Activated naive CD8-positive, alpha-beta T cell treated with anti-CD3 and anti-CD28 coated beads, Interleukin-2, amount 10 ng/mL, durations not matched to agents 7 days and 5 days (primary cell): ENCODE measurements around the gene DPT. TPM values are rescaled to one million over a fixed set of nuclear protein-coding genes. Genes with fewer than 3 reads are reported as not detected.

Experiments used
- ATAC-seq: fragments of 150-1000 bp; cut with Tn5 transposase; one replicate; pipeline ENCODE4 v1.10.0; 2021; ENCODE audit warnings: low read depth, moderate library complexity
- POLR2A ChIA-PET: fragments of 350-600 bp; sonication (Branson Sonifier 250); formaldehyde crosslinking; loops from one replicate; lab custom pipeline; 2021; ENCODE audit warnings: antibody characterized with exemption; lab: Charles Lee
- DNase-seq: peaks from one replicate; pipeline ENCODE4 v3.0.0; 2021
- H3K27ac Mint-ChIP-seq: one replicate; pipeline ENCODE4 v1.8.0; 2022; ENCODE audit warnings: mild to moderate bottlenecking, mixed read lengths
- H3K27me3 Mint-ChIP-seq: one replicate; pipeline ENCODE4 v1.8.0; 2022; ENCODE audit warnings: mild to moderate bottlenecking, moderate library complexity, mixed read lengths
- H3K36me3 Mint-ChIP-seq: one replicate; pipeline ENCODE4 v1.8.0; 2021; ENCODE audit warnings: mild to moderate bottlenecking, mixed read lengths
- H3K4me1 Mint-ChIP-seq: one replicate; pipeline ENCODE4 v1.8.0; 2021; ENCODE audit warnings: mixed read lengths
- H3K4me3 Mint-ChIP-seq: one replicate; pipeline ENCODE4 v1.8.0; 2022; ENCODE audit warnings: mild to moderate bottlenecking, moderate library complexity, mixed read lengths
- H3K9me3 Mint-ChIP-seq: one replicate; pipeline ENCODE4 v1.8.0; 2021; ENCODE audit warnings: mixed read lengths
- total RNA-seq, 2 experiments: library from RNA; stranded (reverse); gene quantifications; one replicate each; pipeline ENCODE4 v1.2.3, GENCODE V29; 2021

Gene DPT
- total RNA-seq, 2 experiments from 2014 or later, result not detected

DNA sequence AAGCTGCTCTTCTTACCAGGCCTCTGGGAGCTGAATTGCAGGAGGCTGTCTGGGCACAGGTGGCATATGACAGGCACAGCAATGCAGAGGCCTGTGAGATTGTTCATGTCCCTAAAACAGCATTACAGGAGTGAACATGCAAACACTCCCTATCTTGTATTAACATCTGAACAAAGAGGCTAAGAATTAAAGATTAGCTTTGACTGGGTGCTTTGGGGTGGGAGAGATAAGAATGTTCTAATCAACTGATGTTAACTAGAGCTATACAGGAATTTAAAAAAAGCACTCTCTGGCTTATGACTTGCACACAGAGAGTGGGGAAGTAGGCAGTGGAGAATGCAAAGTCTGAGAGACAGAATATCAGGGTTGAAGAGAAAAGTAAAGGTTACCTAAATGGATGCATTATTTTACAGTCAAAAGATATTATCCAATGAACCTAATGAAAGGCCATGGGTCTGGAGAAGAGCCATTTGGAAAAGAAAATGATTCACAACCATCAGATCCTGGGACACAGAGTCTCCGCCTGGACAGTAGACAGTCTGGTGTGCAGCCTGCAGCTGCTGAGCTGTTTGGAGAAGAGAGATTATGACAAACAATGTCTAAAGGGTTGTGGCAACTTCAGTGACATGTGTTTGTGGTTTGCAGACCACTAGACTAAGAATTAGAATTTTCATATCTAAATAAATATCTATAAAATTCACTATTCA is 20.2 kb downstream of the DPT start:
- Mint-ChIP-seq H3K9me3 (peaks cover 4% of the 10 kb centered on the region), H3K4me1 (peaks cover 1% of the 10 kb centered on the region), H3K4me3 (no peak overlapping the region), H3K27me3 (peaks cover 7% of the 10 kb centered on the region), H3K27ac (no peak overlapping the region), H3K36me3 (no peaks in the 10 kb centered on the region)
- no peak for DNase-seq
- POLR2A ChIA-PET, result no interaction called here
- ATAC-seq, result no peak

DNA sequence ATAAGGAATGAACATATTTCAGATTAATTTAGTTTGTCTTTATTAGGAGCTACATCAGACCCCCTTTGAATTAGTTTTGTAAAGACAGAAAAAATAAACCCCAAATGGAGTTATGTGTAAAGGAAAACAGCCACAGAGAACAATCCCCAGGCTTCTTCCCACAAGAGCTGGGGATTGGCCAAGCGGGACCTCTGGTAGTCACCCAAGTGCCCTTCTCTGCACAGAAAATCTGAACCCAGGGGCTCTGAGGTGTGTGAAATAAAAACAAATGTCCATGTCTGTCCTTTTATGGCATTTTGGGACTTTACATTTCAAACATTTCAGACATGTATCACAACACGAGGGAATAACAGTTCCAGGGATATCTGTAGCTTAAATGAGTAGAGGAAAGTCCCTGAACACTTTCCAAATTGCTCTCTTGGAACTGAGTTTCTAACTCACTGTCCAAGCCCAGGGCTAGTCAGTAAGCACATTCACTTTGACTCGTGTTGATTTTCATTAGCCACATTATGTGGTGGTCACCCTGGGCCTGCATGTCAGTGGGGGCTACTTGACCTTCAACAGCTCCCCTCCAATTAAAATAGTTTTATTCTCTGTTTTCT is 22.5 kb downstream of the DPT start:
- Mint-ChIP-seq H3K9me3 (peaks cover 4% of the 10 kb centered on the region), H3K4me1 (peaks cover 1% of the 10 kb centered on the region), H3K4me3 (no peak overlapping the region), H3K27ac (no peak overlapping the region), H3K36me3 (no peaks in the 10 kb centered on the region), H3K27me3 (peaks cover 13% of the 10 kb centered on the region)
- ATAC-seq (no peak), DNase-seq (no peak)
- POLR2A ChIA-PET, result no interaction called here

DNA sequence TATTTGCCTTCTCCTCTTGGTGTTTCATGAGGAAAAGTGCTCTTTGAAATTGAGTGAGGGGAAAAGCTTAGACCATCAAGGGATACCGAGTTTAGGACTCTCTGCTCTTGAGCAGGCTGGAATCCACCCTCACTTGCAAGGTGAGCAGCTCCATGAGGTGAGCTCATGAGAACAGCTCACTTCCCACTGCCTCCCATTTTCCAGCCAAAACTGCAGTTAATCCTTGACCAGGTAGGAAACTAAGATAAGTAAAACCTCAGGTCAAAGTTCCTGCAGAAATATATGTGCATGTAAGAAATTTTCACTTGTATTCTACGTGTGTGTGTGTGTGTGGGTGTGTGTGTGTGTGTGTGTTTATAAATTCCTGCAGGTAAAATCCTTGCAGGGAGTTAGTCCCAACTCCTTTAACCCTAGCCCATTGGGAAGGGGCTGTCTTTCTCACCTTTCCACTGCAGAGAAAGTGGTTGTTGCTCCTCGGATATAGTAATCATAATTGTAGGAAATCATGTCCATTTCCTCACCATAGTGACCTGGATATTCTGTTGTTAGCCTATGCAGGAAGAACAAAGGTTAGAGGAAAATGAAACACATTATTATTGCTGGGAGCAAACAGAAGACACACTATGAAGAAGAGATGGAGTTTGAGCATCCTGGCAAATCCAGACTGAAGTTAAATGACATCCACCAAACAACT is 28.3 kb downstream of the DPT start:
- no peak overlapping the region for H3K27ac Mint-ChIP-seq

DNA sequence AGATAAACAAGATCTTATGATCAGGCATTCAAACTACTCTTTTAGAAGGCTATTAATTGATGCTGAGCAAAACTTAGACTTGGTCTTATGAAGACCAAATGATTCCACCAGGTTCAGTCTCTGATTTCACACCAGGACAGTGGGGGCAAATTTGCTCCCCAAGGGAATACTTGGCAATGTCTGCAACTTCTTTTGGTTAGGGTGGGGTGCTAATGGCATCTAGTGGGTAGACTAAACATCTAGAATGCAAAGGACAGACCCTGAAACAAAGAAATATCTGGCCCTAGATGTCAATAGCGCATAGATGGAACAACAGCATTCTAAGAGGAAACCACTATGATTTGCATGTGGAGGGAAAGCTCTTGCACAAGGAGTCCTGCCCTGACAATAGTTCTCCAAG is 30.6 kb downstream of the DPT start:
- no peak overlapping the region for H3K4me3 Mint-ChIP-seq
- H3K27me3 Mint-ChIP-seq, result peaks cover 8% of the 10 kb centered on the region
- H3K27ac Mint-ChIP-seq, result no peak overlapping the region
- H3K4me1 Mint-ChIP-seq, result no peaks in the 10 kb centered on the region
- DNase-seq (no peak), ATAC-seq (no peak)
- POLR2A ChIA-PET, result no interaction called here
- H3K36me3 Mint-ChIP-seq, result no peaks in the 10 kb centered on the region
- H3K9me3 Mint-ChIP-seq, result no peaks in the 10 kb centered on the region

More for the DNA sequence above, 28.3 kb downstream of the DPT start:
- Mint-ChIP-seq H3K9me3 (peaks cover 1% of the 10 kb centered on the region), H3K27me3 (peaks cover 14% of the 10 kb centered on the region), H3K4me3 (no peak overlapping the region), H3K36me3 (no peaks in the 10 kb centered on the region), H3K4me1 (no peaks in the 10 kb centered on the region)
- POLR2A ChIA-PET, result no interaction called here
- ATAC-seq (no peak), DNase-seq (no peak)

DNA sequence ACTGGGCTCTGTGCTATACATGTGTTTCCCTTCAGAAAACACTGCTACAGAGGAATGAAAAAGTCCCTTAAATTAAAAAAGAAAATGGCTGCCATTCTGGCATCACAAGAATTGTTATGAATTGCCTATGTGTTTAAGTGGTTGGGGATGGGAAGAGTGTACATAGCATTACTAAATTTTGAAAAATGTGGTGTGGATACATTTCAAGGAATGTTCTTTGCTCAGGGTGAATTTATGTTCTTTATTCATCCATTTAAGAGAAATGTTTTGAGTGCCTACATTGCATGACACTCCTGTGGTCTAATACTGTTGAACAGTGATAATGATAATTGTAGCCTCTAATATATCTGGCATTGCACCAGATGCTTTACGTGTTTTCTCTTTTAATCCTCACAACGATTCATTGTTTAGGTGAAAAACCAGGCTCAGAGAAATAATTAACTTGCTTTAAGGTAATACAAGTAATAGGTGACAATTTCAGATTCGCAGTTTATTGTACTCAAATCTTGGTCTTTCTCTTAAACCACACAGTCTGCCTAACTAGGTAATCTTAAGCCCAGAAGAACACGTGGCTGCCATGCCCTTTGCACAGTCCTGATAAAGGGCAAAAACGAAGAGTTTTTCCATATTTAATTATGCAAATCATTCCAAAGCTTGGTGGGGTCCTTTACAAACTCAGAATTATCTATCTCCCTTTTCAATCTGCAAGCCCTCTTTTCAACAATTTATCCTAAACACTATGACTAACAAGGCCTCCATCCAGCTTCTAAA is 31.5 kb downstream of the DPT start:
- H3K4me3 Mint-ChIP-seq, result no peak overlapping the region
- no peaks in the 10 kb centered on the region for H3K9me3 Mint-ChIP-seq
- H3K4me1 Mint-ChIP-seq, result no peaks in the 10 kb centered on the region
- ATAC-seq, result no peak
- no peaks in the 10 kb centered on the region for H3K36me3 Mint-ChIP-seq
- DNase-seq, result no peak
- POLR2A ChIA-PET, result no interaction called here
- H3K27me3 Mint-ChIP-seq, result peaks cover 8% of the 10 kb centered on the region
- no peak overlapping the region for H3K27ac Mint-ChIP-seq

DNA sequence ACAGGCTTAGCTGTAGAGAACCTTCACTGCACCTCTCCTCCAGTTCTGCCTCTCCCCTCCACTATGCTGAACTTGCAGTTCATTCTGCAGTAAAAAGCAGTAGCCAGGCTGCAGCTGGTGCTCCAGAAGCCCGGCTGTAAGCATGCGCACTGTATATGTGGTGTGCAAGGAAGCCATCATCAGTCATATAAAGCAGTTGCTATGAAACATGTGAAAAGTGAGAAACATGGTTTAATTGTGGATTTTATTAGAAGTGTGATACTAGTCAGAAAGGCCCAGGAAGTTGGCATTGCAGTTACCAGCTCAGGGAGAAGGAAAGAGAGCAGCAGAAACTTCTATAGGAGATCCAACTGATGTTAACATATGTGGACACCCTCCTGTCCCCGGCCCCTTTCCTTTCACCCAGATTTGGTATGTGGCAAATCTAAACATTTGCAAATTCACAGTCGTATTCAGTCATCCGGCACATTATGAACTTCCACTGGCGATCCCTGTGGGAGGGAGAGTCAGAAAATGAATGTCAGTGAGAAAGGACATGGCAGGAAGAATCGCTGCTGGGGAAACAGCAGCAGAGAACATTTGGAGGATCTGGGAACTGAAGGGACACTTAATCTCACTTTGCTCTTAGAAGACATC is 32.8 kb downstream of the DPT start:
- Mint-ChIP-seq H3K4me3 (no peak overlapping the region), H3K27me3 (peaks cover 4% of the 10 kb centered on the region), H3K4me1 (no peaks in the 10 kb centered on the region), H3K27ac (no peak overlapping the region), H3K9me3 (no peaks in the 10 kb centered on the region), H3K36me3 (no peaks in the 10 kb centered on the region)
- POLR2A ChIA-PET, result no interaction called here
- no peak for DNase-seq
- no peak for ATAC-seq

DNA sequence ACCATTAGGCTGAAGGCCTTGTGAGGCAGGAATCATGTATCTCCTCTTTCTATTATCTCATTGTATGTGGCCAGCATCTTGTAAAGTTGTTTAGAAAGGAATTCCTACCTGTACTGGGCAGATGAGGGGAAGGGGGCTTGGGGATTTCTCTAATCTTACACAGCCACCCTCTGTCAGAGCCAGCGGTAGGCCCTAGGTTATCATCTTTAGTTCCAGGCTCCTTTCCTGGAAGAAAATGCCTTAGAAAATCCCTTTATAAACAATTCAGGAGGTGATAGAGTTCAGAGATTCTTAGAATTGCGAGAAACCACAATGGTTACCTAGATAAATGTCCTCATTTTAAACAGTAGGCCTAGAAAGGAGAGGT is 35.2 kb downstream of the DPT start:
- no peaks in the 10 kb centered on the region for H3K9me3 Mint-ChIP-seq
- ATAC-seq (no peak), DNase-seq (no peak)
- no peaks in the 10 kb centered on the region for H3K36me3 Mint-ChIP-seq
- no peak overlapping the region for H3K4me3 Mint-ChIP-seq
- no peaks in the 10 kb centered on the region for H3K4me1 Mint-ChIP-seq
- POLR2A ChIA-PET, result no interaction called here
- H3K27me3 Mint-ChIP-seq, result peaks cover 9% of the 10 kb centered on the region
- H3K27ac Mint-ChIP-seq, result no peak overlapping the region

DNA sequence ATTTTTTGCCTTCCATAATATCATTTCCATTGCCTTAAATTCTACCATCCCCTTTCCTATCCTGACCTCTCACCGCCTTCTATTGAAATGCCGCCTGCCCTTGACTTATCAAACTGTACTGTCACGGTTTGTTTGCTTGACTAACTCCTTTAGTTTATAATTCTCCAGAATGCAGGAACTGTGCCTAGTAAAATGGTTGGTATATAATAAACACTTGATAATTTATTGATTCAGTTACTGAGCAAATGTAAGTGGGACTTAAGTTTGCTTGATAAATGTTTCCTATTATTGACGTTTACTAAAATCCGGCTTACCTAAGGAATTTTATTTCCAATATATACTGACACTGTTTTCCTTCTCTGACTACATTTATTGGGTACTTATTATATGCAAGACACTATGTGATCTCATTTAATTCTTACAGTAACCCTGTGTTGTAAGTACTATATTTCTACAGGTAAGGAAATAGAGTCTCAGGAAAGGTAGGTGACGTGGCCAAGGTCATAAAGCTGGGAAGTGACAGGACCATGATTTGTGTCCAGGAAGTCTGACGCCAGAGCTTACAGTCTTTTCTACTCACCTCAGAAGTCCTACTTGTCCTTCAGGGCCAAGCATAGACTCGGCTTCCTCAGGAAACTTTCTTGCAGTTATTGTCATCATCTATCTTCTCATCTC is 35.7 kb downstream of the DPT start:
- Mint-ChIP-seq H3K4me3 (no peak overlapping the region), H3K27me3 (peaks cover 9% of the 10 kb centered on the region), H3K27ac (no peak overlapping the region), H3K4me1 (no peaks in the 10 kb centered on the region), H3K9me3 (no peaks in the 10 kb centered on the region), H3K36me3 (no peaks in the 10 kb centered on the region)
- DNase-seq, result no peak
- no peak for ATAC-seq
- POLR2A ChIA-PET, result no interaction called here

DNA sequence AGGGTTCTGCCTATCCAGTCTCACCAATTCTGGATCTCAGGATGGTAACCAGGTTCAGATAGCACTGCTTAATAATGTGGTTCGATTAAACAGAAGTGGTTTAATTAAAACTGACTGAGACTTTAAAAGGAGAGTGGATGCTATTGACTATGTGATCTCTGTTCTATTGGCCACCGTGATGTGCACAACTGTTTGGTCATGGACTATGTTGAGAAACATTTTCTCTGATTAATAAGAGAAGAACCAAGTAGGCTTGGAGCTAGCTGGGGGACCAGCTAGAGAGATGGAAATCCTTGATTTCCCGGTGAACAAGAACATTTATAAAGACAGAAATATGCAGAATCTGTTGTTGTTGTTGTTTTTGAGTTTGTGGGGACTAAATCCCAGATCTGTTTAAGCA is 36.5 kb downstream of the DPT start:
- H3K36me3 Mint-ChIP-seq, result no peaks in the 10 kb centered on the region
- H3K9me3 Mint-ChIP-seq, result no peaks in the 10 kb centered on the region
- H3K4me3 Mint-ChIP-seq, result no peak overlapping the region
- no peaks in the 10 kb centered on the region for H3K4me1 Mint-ChIP-seq
- no peak overlapping the region for H3K27ac Mint-ChIP-seq
- no peak for DNase-seq
- H3K27me3 Mint-ChIP-seq, result peaks cover 9% of the 10 kb centered on the region
- POLR2A ChIA-PET, result no interaction called here
- ATAC-seq, result no peak

DNA sequence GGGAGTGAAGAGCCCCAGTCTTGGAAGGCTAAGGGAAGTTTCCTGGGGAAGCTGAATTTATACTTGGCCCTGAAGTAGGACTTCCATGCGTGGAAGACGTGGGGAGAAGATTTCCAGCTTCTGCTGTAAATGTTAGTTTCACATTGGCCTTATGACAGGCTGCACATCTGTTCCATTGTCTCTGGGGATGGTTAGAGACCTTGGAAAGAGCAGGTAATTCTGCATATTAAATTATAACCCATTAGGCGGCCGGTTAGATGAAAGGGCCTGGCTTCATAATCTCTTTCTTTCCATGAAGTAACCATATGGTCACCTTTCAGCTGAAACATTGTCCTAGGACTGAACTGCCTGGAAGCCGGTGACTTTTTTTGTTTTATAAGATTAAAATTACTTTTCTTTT is 37.5 kb downstream of the DPT start:
- H3K9me3 Mint-ChIP-seq, result no peaks in the 10 kb centered on the region
- H3K27me3 Mint-ChIP-seq, result peaks cover 11% of the 10 kb centered on the region
- POLR2A ChIA-PET, result no interaction called here
- no peak overlapping the region for H3K27ac Mint-ChIP-seq
- ATAC-seq (no peak), DNase-seq (no peak)
- no peaks in the 10 kb centered on the region for H3K36me3 Mint-ChIP-seq
- H3K4me1 Mint-ChIP-seq, result no peaks in the 10 kb centered on the region
- no peak overlapping the region for H3K4me3 Mint-ChIP-seq

DNA sequence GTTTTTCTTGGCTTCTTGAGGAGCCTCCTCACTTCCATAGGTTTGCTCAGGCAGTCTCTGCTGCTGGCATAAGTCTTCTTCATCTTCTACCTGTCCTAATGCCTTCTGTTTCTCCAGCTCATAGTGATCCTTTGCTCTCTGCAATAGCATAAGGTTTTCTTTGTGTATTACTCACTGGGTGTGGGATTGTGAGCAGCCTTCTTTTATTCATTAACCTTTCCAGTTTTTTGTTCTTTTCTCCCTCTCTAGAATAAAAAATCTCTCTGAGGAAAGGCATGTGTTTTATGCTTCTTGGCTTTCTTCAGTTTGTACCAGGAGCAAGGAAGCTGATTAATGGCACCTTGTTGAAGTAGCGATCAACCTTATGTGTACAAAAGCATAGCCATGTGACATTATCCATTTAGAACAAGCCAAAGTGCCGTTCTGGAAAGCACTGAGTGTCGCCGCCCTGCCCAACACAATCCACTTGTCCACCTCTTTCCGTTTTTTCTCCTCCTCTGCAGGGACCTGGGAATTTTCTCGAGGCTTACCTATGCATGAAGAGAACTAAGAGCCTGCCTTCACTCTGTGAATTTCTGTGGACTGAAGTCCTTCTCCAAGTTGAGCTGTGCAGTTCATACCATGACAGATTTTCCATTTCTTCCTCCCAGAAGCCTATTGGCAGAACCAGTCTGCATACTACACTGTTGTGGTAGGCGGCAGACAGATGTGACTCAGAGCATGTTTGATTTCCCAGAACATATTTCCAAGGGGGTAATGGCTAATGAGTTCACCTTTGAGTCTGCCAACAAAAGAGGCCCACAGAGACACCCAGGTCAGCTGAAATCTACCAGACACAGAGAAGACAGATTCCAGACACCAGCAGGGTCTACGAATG is 39.0 kb downstream of the DPT start:
- no peak for DNase-seq
- H3K4me3 Mint-ChIP-seq, result no peak overlapping the region
- no peak for ATAC-seq
- H3K27me3 Mint-ChIP-seq, result peaks cover 9% of the 10 kb centered on the region
- POLR2A ChIA-PET, result no interaction called here
- no peaks in the 10 kb centered on the region for H3K36me3 Mint-ChIP-seq
- H3K4me1 Mint-ChIP-seq, result no peaks in the 10 kb centered on the region
- H3K9me3 Mint-ChIP-seq, result no peaks in the 10 kb centered on the region
- H3K27ac Mint-ChIP-seq, result no peak overlapping the region

DNA sequence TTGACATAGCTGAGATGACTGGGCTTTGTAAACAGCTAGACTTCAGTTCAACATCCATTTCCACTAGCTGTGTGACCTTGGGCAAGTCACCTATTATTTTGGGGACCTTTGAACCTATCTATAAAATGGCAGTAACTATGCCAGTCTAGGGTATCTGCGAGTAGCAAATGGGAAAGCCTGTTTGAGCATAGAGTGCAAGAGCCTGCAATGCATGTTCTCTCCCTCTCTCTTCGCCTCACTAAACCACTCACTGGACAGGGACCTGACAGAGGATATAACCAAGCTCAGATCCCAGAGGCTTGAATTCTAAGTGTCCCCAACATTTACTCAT is 39.7 kb downstream of the DPT start:
- Mint-ChIP-seq H3K27ac (no peak overlapping the region), H3K9me3 (no peaks in the 10 kb centered on the region), H3K4me1 (no peaks in the 10 kb centered on the region), H3K27me3 (peaks cover 12% of the 10 kb centered on the region), H3K36me3 (no peaks in the 10 kb centered on the region), H3K4me3 (no peak overlapping the region)
- POLR2A ChIA-PET, result no interaction called here
- ATAC-seq, result no peak
- DNase-seq, result no peak
